ENCODE results near the gene EMC8. TPM values are rescaled to one million over a fixed set of nuclear protein-coding genes. Genes with fewer than 3 reads are reported as not detected.

EMC8 gene
- total RNA-seq, 1 donor from 2014 or later, result 20.0 TPM

DNA sequence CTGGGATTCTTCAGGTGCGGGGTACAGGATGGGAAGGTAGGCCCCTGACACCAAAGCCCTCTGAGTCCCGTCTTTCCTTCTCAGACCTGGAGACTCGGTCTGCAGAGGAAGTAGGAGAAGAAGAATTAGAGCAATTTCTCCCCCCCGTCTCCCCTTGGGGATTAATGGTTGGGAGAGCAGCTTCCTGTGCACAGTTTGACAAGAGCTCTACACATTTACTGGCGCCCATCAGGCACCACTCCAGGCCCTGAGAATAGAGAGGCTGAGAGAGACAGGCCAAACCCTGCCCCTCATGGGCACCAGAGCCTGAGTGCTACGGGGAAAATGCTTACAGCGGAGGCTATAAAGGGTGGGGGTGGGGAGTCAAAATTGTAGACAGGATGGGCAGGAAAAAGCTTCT, 44.9 kb downstream of the EMC8 start:
- TF ChIP-seq, protein P1, sequence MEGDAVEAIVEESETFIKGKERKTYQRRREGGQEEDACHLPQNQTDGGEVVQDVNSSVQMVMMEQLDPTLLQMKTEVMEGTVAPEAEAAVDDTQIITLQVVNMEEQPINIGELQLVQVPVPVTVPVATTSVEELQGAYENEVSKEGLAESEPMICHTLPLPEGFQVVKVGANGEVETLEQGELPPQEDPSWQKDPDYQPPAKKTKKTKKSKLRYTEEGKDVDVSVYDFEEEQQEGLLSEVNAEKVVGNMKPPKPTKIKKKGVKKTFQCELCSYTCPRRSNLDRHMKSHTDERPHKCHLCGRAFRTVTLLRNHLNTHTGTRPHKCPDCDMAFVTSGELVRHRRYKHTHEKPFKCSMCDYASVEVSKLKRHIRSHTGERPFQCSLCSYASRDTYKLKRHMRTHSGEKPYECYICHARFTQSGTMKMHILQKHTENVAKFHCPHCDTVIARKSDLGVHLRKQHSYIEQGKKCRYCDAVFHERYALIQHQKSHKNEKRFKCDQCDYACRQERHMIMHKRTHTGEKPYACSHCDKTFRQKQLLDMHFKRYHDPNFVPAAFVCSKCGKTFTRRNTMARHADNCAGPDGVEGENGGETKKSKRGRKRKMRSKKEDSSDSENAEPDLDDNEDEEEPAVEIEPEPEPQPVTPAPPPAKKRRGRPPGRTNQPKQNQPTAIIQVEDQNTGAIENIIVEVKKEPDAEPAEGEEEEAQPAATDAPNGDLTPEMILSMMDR (IDR thresholded peaks at IDR 0.05), result no peak
- ATAC-seq, result no peak

DNA sequence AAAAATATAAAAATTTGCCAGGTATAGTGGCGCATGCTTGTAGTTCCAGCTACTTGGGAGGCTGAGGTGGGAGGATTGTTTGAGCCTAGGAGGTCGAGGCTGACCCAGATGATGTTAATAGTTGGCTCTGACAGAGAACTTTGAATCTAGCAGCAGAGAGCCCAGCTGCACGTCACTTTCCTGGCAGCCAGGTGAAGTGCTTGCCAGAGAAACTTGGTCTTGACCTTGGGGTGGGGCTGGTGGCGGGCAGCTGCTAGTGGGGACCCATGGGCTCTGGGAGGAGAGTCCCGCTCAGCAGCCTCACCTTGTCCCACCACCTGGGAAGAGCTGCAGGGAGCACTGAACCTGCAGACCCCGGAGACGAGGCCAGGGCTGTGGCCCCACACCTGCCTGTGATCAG, 45.4 kb downstream of the EMC8 start:
- TF ChIP-seq, protein P1 (IDR thresholded peaks at IDR 0.05), result no peak
- DNase-seq (no peak), ATAC-seq (no peak)
- peaks cover 16% of the 10 kb centered on the region for H3K4me1 ChIP-seq
- intact Hi-C loops (cut with DNase I), result no loop called here
- H3K36me3 ChIP-seq, result no peaks in the 10 kb centered on the region
- H3K27ac ChIP-seq, result no peak overlapping the region
- H3K4me3 ChIP-seq, result no peak overlapping the region
- H3K9me3 ChIP-seq, result no peaks in the 10 kb centered on the region
- no peaks in the 10 kb centered on the region for H3K27me3 ChIP-seq

More for the DNA sequence above, 44.9 kb downstream of the EMC8 start:
- Histone ChIP-seq H3K9me3 (no peaks in the 10 kb centered on the region), H3K4me1 (peaks cover 16% of the 10 kb centered on the region), H3K27me3 (no peaks in the 10 kb centered on the region), H3K36me3 (no peaks in the 10 kb centered on the region), H3K27ac (no peak overlapping the region), H3K4me3 (no peak overlapping the region)
- no peak for DNase-seq
- intact Hi-C loops (cut with DNase I), result no loop called here

DNA sequence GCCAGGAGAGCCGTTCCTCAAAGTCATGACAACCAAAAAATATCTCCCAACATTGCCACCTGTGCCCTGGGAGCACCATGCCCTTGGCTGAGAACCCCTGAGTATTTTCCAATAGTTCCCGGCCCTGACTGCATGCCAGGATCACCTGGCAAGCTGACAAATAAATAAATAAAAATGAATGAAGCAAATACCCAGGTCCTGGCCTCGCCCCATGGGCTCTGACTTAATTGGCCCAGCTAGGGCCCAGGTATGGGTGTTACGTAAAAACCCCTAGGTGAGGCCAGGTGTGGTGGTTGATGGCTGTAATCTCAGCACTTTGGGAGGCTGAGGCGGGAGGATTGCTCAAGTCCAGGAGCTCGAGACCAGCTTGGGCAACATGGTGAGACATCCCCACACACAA, 45.8 kb downstream of the EMC8 start:
- Histone ChIP-seq H3K4me1 (peaks cover 16% of the 10 kb centered on the region), H3K36me3 (no peaks in the 10 kb centered on the region), H3K27me3 (no peaks in the 10 kb centered on the region), H3K9me3 (no peaks in the 10 kb centered on the region), H3K27ac (no peak overlapping the region), H3K4me3 (no peak overlapping the region)
- ATAC-seq, result no peak
- intact Hi-C loops (cut with DNase I), result no loop called here
- DNase-seq, result no peak
- TF ChIP-seq, protein P1 (IDR thresholded peaks at IDR 0.05), result no peak

DNA sequence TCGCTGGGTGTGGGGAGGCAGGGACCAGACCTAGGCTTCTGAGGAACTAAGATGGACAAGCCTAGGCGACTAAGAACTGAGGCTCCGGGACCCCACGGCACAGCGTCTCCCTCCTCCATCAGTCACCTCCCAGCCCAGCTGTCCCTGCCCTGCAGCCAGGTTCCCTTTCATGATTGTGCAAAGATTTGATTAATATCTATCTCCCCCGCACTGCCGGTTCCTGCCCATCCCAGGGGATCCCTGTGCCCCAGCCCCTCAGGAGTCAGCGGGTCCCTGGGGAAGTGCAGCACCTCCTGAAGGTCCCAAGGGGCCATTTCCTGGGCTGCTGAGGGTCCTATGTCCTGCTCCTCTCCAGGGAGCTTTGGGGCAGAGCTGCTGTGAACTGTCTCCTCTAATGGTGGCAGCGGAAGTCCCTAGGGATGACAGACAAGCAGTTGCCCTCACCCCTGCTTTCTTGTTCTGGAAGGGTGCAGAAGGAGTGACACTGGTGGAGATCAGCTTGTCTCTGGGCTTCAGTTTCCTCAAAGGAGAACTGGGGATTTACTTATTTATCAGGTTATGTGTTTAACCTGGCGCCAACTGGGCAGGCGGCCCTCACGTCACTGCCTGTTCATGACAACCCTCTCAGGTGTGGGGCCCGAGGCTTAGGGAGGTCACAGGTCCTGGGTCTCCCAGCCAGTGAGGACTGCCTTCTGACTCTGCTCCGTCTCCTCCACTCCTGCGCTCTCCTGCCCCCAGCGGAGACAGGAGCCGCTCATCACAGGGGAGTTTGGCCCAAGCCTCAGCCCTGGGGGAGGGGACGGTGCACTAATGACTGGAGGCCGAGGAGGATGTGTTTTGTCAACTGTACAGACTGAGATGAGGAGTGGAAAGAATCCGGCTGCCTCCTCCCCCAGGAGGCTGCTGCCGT, 46.6 kb downstream of the EMC8 start:
- ATAC-seq (no peak), DNase-seq (no peak)

DNA sequence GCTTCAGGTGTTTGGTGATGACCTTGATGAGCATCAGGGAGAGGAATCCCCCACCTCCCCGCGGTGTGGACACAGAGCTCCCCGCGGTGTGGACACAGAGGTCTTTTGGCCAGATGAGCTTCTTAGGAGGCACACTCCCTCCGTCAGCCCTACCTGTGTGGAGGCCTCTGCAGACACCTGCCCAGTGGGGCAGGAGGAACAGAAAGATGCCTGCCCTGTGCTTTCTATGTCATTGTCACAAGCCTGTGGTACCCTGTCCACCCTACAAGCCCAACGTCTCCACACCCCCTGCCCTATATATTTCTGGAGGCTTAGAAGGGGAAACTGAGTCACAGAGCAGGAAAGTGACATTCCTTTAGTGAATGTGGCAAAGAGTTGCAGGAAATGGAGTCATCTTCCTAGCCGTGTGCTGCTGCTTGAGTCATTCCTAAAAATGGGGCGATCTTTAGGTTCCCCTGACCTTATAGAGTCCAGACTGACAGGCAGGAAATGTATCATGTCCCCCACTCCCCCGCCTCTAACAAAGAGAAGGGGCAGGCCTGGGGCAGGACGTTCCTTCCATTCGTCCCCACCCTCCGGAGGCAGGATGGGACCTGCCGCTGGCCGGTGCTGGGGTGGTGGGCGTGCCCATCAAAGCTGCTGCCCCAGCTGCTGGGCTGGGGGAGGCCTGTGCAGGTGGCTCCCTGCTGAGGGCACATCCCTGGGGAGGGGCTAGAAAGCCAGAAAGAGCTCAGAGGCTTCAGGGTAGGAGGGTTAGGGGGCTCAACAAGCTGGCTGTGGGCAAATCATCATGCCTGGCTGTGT, 47.4 kb downstream of the EMC8 start:
- Histone ChIP-seq H3K4me3 (peak overlapping the region; percentile 40), H3K27me3 (no peaks in the 10 kb centered on the region), H3K4me1 (peaks cover 16% of the 10 kb centered on the region), H3K9me3 (no peaks in the 10 kb centered on the region), H3K27ac (no peak overlapping the region), H3K36me3 (no peaks in the 10 kb centered on the region)
- TF ChIP-seq, protein P1 (IDR thresholded peaks at IDR 0.05), result no peak
- no peak for ATAC-seq
- intact Hi-C loops (cut with DNase I), result no loop called here
- no peak for DNase-seq

More for the DNA sequence above, 46.6 kb downstream of the EMC8 start:
- Histone ChIP-seq H3K9me3 (no peaks in the 10 kb centered on the region), H3K4me3 (no peak overlapping the region), H3K27ac (no peak overlapping the region), H3K27me3 (no peaks in the 10 kb centered on the region), H3K36me3 (no peaks in the 10 kb centered on the region), H3K4me1 (peaks cover 16% of the 10 kb centered on the region)
- intact Hi-C loops (cut with DNase I), result no loop called here
- TF ChIP-seq, protein P1 (IDR thresholded peaks at IDR 0.05), result no peak
